GM13977 (cell line): ENCODE results near the gene KRT27.
A peak's percentile ranks its signal among the peaks of the same experiment; 100 is the strongest.

Experiments
- DNase-seq: peaks from one replicate; pipeline ENCODE4 v3.0.0; 2012; ENCODE audit warnings: low spot score
- CTCF ChIP-seq: IDR thresholded peaks from 2 replicates; pipeline ENCODE4 v1.5.1; 2012; ENCODE audit warnings: mild to moderate bottlenecking, control low read depth; ENCODE audit not compliant: insufficient read depth; ENCODE audit errors: extremely low read depth, missing control alignments
- in situ Hi-C: fragments of 300-500 bp; cut with MboI; formaldehyde crosslinking; loops from one replicate; pipeline ENCODE4 v1.12.0; 2022; ENCODE audit warnings: low sequenced_read_pairs, low pct_unique_long_range_greater_than_20kb, mixed read lengths, inconsistent platforms; ENCODE audit not compliant: unreplicated experiment

Gene KRT27

GRCh38 chr17:40738553-40738952 lies 43.8 kb downstream of the KRT27 start:
- no peak for DNase-seq
- TF ChIP-seq CTCF = no peak
- in situ Hi-C loops = no loop called here

- no peak for DNase-seq
- TF ChIP-seq CTCF = no peak
- in situ Hi-C loops = no loop called here
These were observed 47.3 kb downstream of the KRT27 start for GRCh38 chr17:40735016-40735415.

- no peak for TF ChIP-seq CTCF
- no peak for DNase-seq
- in situ Hi-C loops = no loop called here
These were observed 48.3 kb downstream of the KRT27 start for GRCh38 chr17:40734018-40734417.

- in situ Hi-C loops = no loop called here
- no peak for TF ChIP-seq CTCF
- no peak for DNase-seq
These were observed 51.4 kb downstream of the KRT27 start for GRCh38 chr17:40730970-40731369.

- in situ Hi-C loops = no loop called here
- DNase-seq = peak; percentile 43
These were observed 54.7 kb downstream of the KRT27 start for GRCh38 chr17:40727447-40728231.

GRCh38 chr17:40726919-40727318 lies 55.4 kb downstream of the KRT27 start:
- peak; percentile 1 for TF ChIP-seq CTCF
- no peak for DNase-seq
- in situ Hi-C loops = no loop called here

More at GRCh38 chr17:40727447-40728231, 54.7 kb downstream of the KRT27 start:
- TF ChIP-seq CTCF = no peak
